Esophagus mucosa (tissue), 1 donor: ENCODE data around the gene USP43. TPM values are rescaled to one million over a fixed set of nuclear protein-coding genes. Genes with fewer than 3 reads are reported as not detected.
"Not testable (repeated sequence)": the region's sequence is repeated elsewhere in the genome, so short reads cannot be mapped to it uniquely, and the experiment has no call there.

ENCODE experiments used
- ATAC-seq: fragments of 200-7000 bp; cut with Tn5 transposase; one replicate; pipeline ENCODE4 v1.9.1; 2020
- total RNA-seq: library from RNA; stranded (reverse); gene quantifications from one replicate; pipeline ENCODE4 v1.2.4, GENCODE V29; 2023
- donor health status: DM: yes; HTN: yes; CAD: no.

USP43 gene, protein sequence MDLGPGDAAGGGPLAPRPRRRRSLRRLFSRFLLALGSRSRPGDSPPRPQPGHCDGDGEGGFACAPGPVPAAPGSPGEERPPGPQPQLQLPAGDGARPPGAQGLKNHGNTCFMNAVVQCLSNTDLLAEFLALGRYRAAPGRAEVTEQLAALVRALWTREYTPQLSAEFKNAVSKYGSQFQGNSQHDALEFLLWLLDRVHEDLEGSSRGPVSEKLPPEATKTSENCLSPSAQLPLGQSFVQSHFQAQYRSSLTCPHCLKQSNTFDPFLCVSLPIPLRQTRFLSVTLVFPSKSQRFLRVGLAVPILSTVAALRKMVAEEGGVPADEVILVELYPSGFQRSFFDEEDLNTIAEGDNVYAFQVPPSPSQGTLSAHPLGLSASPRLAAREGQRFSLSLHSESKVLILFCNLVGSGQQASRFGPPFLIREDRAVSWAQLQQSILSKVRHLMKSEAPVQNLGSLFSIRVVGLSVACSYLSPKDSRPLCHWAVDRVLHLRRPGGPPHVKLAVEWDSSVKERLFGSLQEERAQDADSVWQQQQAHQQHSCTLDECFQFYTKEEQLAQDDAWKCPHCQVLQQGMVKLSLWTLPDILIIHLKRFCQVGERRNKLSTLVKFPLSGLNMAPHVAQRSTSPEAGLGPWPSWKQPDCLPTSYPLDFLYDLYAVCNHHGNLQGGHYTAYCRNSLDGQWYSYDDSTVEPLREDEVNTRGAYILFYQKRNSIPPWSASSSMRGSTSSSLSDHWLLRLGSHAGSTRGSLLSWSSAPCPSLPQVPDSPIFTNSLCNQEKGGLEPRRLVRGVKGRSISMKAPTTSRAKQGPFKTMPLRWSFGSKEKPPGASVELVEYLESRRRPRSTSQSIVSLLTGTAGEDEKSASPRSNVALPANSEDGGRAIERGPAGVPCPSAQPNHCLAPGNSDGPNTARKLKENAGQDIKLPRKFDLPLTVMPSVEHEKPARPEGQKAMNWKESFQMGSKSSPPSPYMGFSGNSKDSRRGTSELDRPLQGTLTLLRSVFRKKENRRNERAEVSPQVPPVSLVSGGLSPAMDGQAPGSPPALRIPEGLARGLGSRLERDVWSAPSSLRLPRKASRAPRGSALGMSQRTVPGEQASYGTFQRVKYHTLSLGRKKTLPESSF
- total RNA-seq, result 8.8 TPM

DNA sequence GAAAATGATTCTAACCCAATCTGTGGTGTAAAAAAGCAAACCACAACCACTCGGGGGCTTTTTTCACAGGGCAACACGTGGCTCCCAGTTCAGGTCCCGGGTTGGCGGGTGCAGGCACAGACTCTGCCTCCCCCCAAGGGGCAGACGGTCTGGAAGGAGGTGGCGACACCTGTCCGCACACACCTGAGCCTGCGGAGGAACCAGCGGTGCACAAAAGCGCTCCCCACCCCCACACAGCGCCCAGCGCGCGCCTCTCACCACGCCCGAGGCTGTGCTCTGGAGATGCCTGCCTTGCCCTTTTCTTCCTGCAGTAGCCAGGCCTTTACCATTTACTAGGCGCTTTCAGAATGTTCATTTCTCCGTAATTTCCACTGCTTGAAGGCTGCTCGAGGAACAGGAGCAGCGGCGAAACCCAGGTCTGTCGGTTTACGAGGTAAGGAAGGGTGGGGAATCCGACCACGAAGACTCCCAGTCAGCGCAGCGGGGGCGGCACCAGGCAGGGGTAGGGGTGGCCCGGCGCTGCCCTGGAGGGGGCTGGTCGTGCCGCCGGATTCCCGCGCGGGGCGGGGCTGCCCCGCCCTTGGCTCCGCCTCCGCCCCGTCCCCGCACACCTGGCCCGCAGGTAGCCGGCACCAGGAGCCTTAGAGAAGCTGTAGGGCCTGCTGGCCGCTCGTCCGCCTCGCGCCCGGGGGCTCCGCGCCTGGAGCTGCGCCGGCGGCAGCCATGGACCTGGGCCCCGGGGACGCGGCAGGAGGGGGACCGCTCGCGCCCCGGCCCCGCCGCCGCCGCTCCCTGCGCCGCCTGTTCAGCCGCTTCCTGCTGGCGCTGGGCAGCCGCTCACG is at the start of gene USP43:
TSS of gene USP43 (plus strand) at position 608 of the 842 bp plus-strand sequence. CDS start at position 724, 116 bp downstream.
- peak; percentile 91 for ATAC-seq

DNA sequence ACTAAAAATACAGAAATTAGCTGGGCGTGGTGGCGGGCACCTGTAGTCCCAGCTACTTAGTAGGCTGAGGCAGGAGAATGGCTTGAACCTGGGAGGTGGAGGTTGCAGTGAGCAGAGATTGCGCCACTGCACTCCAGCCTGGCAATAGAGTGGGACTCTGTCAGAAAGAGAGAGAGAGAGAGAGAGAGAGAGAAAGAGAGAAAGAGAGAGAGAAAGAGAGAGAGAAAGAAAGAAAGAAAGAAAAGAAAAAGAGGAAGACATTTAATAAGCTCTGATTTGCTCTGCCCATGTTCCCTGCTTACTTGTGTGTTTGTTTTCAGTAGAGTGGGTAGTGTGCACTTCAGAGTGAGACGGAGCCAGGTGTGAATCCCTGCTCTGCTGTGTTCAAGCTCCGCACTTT is 47.7 kb upstream of the USP43 start:
- not testable (repeated sequence) for ATAC-seq

GRCh38 chr17:9598661-9599060 is 46.7 kb upstream of the USP43 start:
- peak; percentile 95 for ATAC-seq

- ATAC-seq, result not testable (repeated sequence)
These were observed 40.7 kb upstream of the USP43 start for GRCh38 chr17:9604583-9604982.

DNA sequence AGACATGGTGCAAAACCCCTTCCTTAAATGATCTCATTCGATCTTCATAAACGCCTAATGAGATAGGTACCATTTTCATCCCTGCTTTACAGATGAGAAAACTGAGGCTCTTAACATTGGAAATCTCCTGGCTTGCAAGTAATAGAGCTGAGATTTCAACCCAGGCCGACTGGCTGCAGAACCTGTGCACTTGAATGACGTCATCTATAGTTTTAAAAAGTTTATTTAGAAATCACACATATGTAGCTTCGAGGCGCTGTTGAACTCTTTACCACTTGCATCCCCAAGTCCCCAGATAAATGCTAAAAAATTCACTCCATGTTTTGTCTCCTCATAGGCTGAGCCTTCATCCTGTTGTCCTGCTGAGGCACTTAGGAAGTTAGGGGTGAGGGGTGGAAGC is 38.9 kb upstream of the USP43 start:
- no peak for ATAC-seq

DNA sequence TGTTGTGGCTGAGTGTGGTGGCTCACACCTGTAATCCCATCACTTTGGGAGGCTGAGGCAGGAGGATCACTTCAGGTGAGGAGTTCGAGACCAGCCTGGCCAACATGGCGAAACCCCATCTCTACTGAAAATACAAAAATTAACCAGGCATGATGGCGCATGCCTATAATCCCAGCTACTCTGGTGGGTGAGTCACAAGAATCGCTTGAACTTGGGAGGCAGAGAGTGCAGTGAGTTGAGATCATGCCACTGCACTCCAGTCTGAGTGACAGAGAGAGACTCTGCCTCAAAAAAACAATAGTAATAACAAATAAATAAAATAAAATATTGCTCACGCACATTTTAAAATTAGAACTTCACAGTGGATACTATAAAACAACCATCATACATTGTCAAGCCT is 38.3 kb upstream of the USP43 start:
- not testable (repeated sequence) for ATAC-seq

DNA sequence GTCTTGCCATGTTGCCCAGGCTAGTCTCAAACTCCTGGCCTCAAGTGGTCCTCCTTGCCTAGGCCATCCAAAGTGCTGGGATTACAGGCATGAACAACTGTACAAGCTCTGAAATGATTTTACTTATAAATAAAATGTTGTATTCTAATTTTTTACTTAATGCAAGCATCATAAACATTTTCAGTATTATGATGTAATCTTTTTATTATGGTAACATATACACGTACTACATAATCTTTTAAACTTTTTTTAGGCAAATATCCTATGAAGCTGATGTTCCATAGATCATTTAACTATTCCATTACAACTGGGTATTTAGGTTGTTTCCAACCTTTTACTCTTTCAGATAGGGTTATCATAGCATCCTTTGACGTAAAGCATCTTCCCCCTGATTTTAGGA is 33.8 kb upstream of the USP43 start:
- ATAC-seq, result no peak

- peak; percentile 81 for ATAC-seq
These were observed 33.3 kb upstream of the USP43 start for GRCh38 chr17:9612006-9612405.

DNA sequence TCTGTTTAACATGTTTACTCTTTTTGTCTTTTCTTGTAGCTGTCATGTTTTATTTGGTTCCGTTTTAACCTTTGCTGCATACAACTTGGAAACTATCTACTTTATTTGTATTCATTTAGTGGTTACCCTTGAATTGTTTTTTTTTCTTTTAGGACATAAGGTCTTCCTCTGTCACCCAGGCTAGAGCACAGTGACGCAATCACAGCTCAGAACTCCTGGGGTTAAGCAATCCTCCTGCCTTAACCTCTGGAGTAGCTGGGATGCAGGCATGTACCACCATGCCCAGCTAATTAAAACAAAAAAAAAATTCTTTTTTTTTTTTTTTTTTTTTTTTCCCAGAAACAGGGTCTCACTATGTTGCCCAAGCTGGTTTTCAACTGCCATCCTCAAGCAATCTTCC is 29.8 kb upstream of the USP43 start:
- peak; percentile 70 for ATAC-seq

DNA sequence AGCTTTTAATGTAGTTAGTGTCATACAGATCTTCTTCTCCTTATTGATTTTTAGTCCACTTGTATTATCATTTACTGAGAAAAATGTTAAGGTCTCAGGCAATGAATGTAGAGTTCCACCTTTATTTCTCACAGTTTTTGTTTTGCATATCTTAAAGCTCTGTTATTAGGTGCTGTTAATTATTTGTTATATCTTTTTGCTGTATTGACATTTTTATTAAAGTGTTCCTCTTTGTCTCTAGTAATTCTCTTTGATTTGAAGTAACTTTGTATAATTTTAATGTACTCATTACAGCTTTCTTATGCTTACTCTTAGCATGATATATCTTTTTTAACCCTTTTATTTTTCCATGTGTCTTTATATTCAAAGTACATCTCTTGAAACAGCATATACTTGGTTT is 22.4 kb upstream of the USP43 start:
- ATAC-seq, result no peak

DNA sequence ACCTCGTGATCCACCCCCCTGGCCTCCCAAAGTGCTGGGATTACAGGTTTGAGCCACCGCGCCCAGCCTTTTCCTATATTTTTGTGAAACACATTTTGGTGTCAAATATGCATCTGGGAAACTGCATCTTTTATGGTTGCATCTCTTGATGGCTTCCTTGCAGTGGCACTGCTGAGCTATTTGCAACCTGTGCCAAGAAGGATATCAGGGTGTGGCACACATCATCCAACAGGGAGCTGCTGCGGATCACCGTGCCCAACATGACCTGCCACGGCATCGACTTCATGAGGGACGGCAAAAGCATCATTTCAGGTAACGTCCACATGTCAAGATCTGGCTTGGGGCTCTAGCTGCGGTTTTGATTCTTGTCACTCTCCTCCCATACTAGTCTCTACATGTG is 16.8 kb upstream of the USP43 start:
- no peak for ATAC-seq

DNA sequence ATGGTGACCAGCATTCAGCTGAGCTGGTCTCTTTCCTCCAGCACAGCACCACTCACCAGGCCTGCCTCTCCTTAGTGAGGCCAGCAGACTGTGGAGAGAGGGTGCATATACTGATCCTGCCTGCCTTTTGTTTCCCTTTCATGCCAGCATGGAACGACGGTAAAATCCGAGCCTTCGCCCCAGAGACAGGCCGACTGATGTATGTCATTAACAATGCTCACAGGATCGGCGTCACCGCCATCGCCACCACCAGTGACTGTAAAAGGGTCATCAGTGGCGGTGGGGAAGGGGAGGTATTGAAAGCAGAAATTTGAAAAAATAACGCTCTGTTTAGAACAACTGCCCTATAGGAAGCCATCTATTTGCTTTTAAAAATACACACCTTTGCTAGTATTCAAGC is 12.6 kb upstream of the USP43 start:
- no peak for ATAC-seq

DNA sequence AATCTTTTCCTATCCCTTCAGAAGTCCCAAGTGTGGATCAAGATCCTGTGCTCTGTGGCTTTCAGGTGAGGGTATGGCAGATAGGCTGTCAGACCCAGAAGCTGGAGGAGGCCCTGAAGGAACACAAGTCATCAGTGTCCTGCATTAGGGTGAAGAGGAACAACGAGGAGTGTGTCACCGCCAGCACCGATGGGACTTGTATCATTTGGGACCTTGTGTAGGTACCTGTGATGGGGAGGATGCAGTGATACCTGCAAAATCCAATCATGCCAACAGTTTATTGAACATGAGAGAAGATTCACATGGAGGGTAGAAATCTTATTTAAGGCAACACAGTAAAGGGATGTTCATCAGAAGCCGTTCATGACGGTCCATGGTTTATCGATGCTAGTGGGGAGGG is 10.0 kb upstream of the USP43 start:
- ATAC-seq, result no peak

- ATAC-seq, result no peak
These were observed 8.8 kb upstream of the USP43 start for GRCh38 chr17:9636501-9636900.

DNA sequence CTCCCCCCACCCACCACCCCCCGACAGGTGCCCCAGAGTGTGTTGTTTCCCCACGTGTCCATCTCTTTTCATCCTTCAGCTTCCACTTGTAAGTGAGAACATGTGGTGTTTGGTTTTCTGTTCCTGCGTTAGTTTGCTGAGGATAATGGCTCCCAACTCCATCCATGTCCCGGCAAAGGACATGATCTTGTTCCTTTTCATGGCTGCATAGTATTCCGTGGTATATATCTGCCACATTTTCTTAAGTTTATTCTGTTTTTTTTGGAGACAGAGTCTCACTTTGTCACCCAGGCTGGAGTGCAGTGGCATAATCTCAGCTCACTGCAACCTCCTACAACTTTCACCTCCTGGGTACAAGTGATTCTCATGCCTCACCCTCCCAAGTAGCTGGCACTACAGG is 4.9 kb upstream of the USP43 start:
- not testable (repeated sequence) for ATAC-seq

GRCh38 chr17:9643611-9644010 is 1.7 kb upstream of the USP43 start:
- no peak for ATAC-seq

DNA sequence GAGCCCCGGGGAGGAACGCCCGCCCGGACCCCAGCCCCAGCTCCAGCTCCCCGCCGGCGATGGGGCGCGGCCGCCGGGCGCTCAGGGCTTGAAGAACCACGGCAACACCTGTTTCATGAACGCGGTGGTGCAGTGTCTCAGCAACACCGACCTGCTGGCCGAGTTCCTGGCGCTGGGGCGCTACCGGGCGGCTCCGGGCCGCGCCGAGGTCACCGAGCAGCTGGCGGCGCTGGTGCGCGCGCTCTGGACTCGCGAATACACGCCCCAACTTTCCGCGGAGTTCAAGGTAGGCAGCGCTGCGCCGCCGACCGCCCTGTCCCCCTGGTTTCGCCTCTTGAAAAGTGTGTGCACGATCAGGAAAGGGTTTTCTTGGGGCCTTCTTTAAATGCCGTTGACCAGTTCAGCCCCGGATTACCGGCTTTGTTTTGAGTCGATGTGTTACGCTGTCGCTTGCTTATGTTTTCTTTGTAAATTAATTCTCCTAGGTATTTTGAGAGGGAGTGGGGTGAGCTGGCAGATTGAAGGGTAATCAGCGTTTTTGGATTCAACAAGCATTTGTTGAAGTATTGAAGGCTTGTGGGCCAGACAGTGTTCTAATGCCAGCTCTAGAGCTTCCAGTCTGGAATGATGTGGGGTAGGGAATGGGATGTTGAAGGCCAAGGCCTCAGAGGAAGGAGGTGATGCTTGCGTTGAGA is 681 bp downstream of the USP43 start:
- peak; percentile 79 for ATAC-seq

DNA sequence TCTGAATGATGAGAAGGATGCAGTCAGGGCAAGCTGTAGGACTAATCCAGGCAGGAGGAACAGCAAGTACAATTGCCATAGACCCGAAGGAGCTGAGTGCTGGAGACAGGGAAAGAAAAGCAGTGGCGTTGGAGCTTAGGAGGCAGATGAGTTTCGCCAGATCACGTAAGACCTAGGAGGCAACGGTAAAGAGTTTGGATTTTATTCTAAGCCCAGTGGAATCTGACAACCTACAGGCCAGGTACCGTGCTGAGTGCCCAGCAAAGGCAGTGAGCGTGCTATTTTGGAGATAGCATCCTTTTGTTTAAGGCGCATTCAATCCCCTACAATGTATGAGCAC is 1.2 kb downstream of the USP43 start:
- ATAC-seq, result no peak

DNA sequence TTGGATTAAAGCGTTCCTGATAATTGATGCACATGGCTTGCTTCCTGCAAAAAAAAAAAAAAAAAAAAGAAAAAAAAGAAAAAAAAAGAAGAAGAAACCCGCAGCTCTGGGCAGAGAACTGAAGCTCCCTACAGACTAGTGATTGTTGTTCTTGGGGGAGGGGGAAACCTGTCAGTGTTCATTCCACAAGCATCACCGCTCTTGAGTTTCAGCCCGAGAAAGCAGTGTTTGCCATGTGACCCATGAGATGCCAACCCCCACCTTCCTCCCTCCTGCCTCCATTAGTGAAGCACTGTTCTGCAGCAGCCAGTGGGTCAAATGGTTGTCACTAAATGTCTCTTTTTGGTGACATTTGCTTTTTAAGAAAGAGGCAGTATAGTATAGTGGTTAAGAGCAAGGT is 1.7 kb downstream of the USP43 start:
- no peak for ATAC-seq

DNA sequence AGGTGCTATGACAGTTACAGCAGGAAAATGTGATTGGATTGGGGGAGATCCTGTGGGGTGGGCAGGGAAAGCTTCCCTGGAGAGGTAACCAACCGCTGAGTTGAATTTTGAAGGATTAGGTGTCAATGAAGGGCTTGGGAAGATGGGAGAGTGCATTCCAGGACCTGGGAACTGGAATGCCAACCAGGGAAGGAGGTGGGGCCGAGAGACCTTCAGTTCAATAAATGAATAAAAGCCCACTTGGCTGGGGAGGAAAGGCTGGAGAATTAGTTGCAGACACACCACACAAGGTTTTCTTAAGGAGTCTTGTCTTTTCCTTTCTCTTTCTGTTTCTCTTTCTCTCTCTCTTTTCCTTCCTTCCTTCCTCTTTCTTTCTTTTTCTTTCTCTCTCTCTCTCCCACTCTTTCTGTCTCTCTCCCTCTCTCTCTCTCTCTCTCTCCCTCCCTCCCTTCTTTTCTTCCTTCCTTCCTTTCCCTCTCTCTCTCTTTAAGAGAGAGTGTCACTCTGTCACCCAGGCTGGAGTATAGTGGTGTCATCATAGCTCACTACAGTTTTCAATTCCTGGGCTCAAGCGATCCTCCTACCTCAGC is 3.3 kb downstream of the USP43 start:
- ATAC-seq, result no peak

GRCh38 chr17:9658593-9659211 is 13.4 kb downstream of the USP43 start:
- no peak for ATAC-seq
